Dermis microvascular lymphatic vessel endothelial cell (primary cell): ENCODE data around the gene SMIM35. TPM values are rescaled to one million over a fixed set of nuclear protein-coding genes. Genes with fewer than 3 reads are reported as not detected.

Experiments
- DNase-seq, 2 donors: peaks; one replicate each; pipeline versions ENCODE4 v3.0.0 to v3.0.0-alpha.2; 2010; ENCODE audit warnings: low read depth in 2 of 2
- total RNA-seq: library from RNA; depleted of rRNA; stranded (reverse); fragments of >200 nt; gene quantifications from 2 replicates; pipeline ENCODE4 v1.2.1, GENCODE V29; 2014

SMIM35 gene
- total RNA-seq, 1 donor from 2014 or later, result not detected

DNA sequence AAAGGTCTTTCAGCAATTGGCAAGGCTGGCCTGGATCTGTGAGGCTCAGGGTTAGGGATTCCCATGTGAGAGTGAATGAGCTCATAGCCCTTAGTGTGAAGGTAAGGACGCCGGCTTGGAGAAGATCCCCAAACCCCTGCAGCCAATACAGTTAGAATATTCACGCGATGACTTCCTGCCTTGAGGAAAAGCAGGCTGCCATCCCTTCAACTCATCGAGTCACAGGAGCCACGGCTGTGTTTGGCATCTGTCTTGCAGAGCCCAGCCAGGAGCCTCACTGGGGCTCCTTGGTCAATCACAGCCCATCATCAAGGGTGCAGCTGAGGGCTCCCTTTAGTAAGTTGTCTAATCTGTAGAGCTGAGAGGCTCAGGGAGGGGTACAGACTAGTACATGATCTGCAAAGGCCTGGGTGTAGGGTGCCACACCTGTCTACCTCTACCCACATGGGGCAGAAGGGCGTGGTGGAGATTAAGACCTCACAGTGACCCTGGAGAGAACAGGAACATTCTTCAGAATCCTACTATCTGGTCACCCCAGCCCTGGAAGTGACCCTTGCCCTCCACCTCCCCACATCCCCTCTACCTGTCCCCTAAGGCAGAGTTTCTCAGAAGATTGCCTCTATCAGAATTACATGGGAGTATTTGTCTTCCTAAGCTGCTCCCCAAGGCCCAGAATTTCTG, 82.1 kb downstream of the SMIM35 start:
- DNase-seq, result no peak

DNA sequence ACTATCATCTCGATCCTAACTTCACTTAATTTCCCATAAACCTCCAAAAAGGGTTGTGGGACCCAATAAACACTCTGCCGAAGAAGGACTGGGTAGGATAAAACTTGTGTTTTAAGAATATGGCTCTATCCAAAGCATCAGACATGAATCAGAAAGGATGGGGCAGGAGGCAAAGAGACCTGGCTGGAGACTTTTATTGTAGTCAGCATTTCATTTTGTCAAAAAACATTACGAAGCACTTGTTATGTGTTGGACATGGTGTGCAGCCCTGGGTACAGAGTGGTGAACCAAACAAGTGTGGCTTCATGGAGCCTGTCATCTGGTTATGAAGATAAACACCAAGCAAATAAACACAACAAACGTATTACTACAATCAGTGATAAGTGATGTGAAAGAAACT, 83.3 kb downstream of the SMIM35 start:
- no peak for DNase-seq

DNA sequence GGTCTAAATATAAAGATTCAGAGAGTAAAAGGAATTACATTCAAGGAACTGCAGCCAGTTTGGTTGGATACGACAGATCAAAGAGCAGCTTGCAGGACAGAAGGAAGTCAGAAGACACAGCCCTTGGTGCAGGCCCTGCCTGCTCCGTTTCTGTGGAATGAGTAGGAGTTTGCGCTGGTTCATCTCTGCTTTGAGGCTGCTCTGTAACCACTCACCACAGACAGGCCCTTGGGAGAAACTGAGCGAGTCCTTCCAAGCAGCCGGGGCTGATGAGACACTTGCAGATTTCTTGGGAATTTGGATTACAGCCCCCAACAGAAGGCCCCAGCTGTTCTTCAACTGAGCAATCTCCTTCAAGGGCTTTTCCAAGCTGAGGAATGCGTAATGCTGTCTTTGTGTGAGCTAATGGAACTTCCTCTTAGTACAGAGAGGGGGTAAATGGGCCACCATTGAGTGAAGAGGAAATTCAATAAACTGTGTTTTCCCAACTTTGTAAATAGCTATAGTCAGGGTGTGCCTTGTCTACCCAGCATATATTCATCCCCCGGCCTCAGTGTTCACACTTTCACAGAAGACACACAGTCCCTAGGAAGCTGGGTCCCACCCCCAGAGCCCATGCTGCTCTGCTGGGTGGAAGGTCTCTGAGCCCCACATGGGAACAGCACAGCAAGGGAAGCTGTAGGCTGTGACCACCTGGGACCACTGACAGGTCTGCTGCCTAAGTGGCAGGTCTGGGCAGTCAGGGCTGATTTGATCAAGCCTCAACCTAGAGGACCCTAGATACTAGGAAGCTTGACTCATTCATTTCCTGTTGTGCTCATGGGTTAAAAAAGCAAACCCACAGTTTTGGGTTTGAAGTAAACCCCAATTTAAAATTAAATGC, 84.0 kb downstream of the SMIM35 start:
- DNase-seq, result no peak

DNA sequence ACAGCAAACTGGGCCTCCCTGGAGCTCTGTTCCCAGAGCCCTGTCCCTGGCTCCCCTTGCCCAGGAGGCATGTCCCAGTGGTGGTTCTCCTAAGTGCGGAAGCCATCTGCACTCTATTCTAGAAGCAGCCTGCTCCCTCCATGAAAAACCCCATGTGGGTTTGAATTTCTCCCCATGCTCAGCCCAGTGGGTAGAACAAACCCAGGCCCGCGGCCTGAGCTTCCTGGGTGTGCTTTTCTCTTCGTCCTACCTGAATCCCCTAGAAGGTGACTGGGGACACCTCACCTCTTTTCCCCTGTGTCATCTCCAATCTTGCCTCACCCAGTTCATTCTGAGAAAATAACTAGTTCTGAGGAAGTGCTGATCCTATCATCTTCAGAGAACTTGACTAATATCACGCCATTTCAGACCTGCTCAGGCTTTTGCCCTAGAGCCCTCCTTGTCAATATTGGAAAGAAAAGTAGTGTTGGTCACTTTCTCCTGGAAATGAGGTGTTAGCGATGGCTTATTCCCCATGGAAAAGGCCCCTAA, 84.7 kb downstream of the SMIM35 start:
- no peak for DNase-seq

DNA sequence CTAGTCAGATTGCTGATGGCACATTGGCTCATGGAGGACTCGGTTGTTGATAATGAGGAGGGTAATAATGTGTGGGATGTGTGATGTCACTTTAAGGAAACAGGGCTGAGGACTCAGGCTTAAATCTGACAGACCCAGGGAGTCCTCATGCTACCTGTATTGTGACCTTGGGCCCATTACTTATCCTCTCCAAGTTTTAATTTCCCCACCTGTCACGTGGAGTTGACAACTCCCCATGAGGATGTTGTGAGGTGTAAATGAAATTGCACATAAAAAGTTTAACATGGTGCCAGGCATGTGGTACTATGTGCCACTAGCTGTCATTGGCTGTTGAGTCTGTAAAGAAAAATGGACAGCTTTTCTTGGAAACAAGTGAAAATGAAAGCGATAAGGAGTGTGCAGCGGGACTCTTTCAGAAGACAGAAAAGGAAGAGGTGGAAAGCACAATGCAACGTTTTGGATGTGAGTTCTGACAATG, 85.2 kb downstream of the SMIM35 start:
- no peak for DNase-seq

DNA sequence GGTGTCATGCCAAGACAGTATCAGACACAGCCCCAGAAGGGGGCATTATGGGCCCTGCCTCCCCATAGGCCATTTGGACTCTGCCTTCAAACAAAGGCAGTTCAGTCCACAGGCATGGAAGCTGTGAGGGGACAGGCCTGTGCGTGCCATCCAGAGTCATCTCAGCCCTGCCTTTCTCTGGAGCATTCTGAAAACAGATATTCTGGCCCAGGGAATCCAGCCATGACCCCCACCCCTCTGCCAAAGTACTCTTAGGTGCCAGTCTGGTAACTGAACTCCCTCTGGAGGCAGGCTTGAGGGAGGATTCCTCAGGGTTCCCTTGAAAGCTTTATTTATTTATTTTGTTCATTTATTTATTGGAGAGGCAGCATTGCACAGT, 85.9 kb downstream of the SMIM35 start:
- no peak for DNase-seq

DNA sequence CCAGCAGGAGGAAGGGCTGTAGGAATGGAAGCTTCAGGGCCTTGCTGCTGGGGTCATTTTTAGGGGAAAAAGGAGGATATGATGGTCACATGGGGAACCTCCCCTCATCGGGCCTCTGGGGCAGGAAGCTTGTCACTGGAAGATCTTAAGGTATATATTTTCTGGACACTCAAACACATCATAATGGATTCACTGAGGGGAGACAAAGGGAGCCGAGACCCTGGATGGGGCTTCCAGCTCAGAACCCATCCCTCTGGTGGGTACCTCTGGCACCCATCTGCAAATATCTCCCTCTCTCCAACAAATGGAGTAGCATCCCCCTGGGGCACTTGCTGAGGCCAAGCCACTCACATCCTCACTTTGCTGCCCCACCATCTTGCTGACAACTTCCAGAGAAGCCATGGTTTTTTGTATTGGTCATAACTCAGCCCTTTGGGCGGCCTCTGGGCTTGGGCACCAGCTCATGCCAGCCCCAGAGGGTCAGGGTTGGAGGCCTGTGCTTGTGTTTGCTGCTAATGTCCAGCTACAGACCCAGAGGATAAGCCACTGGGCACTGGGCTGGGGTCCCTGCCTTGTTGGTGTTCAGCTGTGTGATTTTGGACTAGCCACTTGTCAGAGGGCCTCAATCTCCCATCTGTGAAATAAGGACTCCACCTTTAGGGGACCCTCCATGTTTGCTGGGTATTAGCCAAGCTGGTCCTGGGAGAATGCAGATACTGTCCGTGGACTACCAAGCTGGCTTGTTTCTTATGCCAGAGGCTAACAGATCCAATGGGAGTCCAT, 86.5 kb downstream of the SMIM35 start:
- no peak for DNase-seq

DNA sequence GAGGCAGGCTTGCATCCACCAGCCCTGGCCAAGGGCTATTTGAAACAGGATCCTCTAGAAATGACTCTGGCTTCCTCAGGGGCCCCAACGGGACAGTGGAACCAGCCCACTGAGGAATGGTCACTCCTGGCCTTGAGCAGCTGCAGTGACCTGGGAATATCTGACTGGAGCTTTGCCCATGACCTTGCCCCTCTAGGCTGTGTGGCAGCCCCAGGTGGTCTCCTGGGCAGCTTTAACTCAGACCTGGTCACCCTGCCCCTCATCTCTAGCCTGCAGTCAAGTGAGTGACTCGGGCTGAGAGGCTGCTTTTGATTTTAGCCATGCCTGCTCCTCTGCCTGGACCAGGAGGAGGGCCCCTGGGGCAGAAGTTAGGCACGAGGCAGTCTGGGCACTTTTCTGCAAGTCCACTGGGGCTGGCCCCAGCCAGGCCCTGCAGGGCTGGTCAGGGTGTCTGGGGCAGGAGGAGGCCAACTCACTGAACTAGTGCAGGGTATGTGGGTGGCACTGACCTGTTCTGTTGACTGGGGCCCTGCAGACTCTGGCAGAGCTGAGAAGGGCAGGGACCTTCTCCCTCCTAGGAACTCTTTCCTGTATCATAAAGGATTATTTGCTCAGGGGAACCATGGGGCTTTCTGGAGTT, 87.3 kb downstream of the SMIM35 start:
- DNase-seq, result no peak

DNA sequence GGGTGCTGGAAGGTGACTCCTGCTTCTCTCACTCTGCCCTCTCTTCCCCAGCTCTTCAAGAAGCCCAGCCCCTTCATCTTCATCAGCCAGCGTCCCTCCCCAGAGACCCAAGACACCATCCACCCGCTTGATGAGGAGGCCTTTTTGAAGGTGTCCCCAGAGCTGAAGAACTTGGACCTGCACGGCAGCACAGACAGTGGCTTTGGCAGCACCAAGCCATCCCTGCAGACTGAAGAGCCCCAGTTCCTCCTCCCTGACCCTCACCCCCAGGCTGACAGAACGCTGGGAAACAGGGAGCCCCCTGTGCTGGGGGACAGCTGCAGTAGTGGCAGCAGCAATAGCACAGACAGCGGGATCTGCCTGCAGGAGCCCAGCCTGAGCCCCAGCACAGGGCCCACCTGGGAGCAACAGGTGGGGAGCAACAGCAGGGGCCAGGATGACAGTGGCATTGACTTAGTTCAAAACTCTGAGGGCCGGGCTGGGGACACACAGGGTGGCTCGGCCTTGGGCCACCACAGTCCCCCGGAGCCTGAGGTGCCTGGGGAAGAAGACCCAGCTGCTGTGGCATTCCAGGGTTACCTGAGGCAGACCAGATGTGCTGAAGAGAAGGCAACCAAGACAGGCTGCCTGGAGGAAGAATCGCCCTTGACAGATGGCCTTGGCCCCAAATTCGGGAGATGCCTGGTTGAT, 88.0 kb downstream of the SMIM35 start:
- DNase-seq, result no peak

DNA sequence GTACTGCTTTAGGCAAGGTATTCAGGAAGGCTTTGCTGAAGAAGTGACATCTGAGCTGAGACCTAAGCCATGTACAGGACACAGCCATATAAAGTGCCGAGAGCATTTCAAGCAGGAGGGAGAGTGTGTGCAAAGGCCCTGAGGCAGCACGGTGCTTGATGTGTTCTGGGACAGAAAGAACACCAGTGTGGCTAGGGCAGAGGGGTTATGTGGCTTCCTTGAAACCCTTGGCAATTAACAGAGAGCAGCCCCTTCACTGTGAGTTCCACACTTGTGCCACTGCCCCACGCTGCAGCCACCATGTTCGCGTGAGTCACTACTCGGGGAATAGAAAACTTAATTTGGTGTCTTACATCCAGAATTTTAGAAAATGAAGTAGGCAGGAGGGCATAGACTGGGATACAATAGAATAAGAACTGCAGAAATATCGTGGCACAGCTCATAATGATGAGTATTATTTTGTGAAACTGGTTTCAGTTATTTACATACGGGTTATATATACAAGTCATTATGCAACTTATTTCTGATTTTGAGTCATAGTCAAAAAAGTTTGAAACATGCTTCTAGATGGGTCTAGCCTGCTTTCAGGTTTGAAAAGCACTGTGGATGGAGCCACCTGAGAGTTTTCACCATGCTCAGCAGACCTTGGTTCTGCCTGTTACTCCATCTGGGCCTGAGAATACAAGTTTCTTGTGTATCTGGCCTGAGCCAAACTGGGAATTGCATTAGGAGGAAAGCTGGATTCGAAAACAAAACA, 88.8 kb downstream of the SMIM35 start:
- no peak for DNase-seq

DNA sequence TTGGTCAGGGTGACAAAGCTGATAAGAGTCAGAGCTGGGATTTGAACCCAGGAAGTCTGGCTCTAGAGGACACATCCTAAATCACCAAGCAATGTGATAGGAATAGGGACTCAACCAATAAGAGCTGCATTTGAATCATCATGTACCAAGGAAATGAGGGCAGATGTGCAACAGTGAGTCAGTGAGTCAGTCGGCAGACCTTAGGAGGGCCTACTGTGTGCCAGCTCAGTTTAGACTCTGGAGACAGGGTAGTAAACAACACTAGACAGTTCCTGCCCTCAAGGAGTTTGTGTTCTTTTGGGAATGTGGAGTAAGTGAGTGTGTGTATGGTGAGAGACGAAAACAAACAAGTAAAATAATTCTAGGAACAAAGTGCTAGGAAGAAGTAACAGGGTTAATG, 89.4 kb downstream of the SMIM35 start:
- no peak for DNase-seq

DNA sequence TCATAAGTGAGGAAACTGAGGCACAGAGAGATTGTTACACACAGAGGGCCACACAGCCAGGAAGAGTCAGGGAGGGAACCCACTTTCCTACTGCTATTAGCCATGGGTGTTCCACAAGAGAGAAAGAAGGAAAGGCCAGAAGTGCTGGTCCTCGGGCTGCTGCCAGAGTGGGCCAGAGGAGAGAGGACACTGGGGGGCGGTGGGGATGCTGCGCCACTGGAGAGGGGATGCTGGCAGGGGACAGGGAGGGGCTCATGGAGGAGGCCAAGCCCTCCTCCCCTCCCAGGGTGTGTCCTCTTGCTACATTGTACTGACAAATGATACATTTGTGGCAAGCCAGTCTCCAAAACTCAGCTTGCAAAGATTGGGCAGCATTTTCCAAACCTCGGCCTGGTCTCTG, 90.7 kb downstream of the SMIM35 start:
- no peak for DNase-seq

DNA sequence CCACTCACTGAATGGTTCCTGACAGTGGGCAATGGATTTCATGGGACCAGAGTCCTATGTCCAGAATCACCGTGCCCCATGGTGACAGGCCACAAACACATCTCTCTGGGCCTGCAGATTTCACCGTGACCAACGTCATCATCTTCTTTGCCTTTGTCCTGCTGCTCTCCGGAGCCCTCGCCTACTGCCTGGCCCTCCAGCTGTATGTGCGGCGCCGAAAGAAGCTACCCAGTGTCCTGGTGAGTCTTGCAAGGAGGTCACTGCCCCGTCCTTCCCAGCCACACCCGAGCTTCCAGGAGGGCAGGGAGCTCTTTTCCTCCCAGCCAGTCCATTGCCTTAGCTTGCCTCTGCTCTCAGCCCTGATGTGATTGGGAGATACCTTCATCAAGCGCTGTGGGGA, 91.3 kb downstream of the SMIM35 start:
- no peak for DNase-seq

DNA sequence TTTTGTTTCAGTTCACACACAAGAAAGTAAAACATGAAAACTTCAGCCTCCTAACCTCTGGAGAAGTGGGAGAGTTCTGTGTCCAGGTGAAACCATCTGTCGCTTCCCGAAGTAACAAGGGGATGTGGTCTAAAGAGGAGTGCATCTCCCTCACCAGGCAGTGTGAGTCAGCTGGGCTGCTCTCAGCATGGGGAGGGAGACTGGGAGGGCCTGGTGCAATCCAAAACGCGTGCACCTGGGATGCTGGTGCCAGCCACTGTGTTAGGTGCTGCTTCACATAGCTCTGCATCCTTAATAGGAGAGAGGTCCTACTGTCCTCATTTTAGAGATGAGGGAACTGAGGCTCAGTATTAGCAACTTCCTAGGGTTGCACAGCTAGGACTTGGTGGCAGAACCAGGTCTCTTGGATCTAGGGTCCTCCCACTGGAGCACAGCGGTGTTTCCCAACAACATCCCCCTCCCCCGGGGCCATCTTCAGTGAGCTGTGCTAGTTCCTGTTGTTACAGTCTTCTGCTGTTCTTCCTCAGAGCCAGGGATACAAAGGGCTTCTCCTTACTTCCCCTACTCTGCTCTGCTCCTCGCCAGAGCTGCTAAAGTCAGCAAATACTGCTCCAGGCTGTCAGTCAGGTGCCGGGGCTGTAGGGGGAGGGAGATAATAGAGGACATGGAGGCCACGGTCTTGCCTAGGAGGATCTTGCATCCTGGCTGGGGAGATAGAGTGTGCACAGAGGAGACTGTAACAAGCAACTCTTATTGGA, 92.6 kb downstream of the SMIM35 start:
- DNase-seq, result no peak

DNA sequence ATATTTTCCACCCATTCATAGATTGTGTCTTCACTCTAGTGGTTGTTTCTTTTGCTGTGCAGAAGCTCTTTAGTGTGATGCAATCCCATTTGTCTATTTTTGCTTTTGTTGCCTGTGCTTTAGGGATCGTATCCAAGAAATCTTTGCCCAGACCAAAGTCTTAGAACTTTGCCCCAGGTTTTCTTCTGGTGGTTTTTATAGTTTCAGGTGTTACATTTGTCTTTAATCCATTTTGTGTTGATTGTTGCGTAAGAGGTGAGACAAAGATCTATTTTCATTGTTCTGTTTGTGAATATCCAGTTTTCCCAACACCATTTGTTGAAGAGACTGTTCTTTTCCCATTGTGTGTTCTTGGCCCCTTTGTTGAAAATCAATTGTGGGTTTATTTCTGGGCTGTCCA, 94.1 kb downstream of the SMIM35 start:
- DNase-seq, result no peak

DNA sequence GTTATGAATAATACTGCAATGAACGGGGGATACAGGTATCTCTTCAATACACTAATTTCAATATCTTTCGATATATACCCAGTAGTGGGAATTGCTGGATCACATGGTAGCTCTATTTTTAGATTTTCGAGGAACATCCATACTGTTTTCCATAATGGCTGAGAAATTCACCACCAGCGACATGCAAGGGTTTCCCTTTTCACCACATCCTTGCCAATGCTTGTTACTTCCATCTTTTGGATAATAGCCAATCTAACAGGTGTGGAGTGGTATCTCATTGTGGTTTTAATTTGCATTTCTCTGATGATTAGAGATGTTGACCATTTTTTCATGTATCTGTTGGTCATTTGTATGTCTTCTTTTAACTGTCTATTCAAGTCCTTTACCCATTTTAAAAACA, 94.6 kb downstream of the SMIM35 start:
- DNase-seq, result no peak

DNA sequence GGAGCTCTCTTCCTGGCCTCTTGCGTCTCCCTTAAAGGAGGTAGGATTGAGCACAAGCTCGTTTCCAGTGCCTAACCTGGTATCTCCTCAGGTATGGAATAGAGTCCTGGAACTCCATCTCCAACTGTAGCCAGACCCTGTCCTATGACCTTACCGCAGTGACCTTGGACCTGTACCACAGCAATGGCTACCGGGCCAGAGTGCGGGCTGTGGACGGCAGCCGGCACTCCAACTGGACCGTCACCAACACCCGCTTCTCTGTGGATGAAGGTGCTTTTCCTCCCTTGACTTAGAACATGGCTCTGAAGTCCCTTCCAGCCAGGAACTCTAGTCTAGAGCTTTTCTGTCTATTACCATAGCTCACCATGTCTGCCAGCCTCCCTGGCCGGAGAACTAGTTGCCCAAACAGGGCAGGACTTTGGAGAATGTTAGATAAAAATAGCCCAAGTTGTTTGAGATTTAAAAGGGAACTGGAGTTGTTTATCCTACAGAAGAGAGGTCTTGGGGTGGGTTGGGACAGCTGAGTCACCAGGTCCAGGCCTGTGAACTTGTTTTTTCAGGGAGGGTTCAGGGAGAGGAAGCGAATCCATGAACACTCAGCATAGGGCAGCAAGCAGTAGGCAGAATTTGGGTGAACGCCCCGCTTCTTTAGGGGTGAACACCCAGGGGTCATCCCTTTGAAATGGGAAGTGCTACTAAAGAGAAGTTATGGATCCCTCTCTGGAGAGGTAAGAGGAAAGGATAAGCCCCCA, 97.2 kb downstream of the SMIM35 start:
- DNase-seq, result no peak

DNA sequence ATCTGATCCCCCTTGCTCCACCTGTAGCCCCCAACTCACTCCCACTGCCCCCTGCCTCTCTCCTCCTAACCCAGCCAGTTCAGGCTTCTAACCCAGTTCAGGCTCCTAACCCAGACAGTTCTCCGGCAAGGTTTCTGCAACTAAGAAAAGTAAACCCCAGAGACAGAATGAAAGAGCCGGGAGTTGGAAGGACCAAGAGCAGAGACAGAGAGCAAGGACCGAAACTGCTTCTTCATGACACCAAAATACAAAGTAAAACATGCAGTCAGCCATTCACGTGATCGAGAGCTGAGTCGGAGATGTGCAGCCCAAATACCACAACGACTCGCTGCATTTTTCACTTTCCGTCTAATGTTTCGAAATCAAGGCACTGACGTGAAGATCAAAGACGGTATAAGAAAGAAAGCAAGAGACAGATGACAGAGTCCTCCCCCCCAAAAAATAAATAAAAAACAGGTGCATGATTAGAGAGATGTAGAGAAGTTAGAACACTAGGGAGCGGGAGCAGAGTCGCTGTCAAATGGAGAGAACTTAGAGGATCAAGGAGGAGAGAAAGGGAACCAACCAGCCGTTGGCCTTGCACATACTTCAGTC, 99.7 kb downstream of the SMIM35 start:
- DNase-seq, result no peak
